Mammary epithelial cell (primary cell): ENCODE measurements around the gene CREG2.

Experiments
- CTCF ChIP-seq, 2 donors: IDR thresholded peaks in 1 of 2; conservative IDR thresholded peaks in 1 of 2; 2 replicates each; pipeline ENCODE4 v1.5.1; 2011 to 2012; ENCODE audit warnings: inconsistent platforms in 2 of 2, low read length in 2 of 2, mild to moderate bottlenecking in 2 of 2, control low read depth in 1 of 2, low read depth in 1 of 2; ENCODE audit not compliant: insufficient read depth in 1 of 2; ENCODE audit errors: extremely low read depth in 1 of 2
- EZH2 ChIP-seq: IDR thresholded peaks from 2 replicates; pipeline ENCODE4 v1.6.1; 2012; ENCODE audit warnings: low read length, inconsistent platforms, borderline replicate concordance

GRCh38 chr2:101418460-101419095 is 31.3 kb upstream of the CREG2 start:
- TF ChIP-seq CTCF (conservative IDR thresholded peaks at IDR 0.05 in 1 of 2, IDR thresholded peaks at IDR 0.05 in 1 of 2; ENCODE audit: extremely low read depth in 1 of 2, insufficient read depth in 1 of 2, low read depth in 1 of 2, low read length in 2 of 2), result no peak
- no peak for TF ChIP-seq EZH2
